Activated T-helper 17 cell treated with anti-CD3 and anti-CD28 coated beads, Interleukin-2, amount 50 U/mL, for 72 hours (primary cell): ENCODE measurements around the gene MGRN1. TPM values are rescaled to one million over a fixed set of nuclear protein-coding genes. Genes with fewer than 3 reads are reported as not detected.
A peak's percentile ranks its signal among the peaks of the same experiment; 100 is the strongest.

Experiments
- ATAC-seq: fragments of 150-1000 bp; cut with Tn5 transposase; replicated peaks from 2 replicates; pipeline ENCODE4 v1.10.0; 2021; ENCODE audit warnings: mild to moderate bottlenecking, moderate library complexity
- H3K27ac Mint-ChIP-seq: one replicate; pipeline ENCODE4 v1.8.0; 2022; ENCODE audit warnings: mixed read lengths
- H3K27me3 Mint-ChIP-seq: one replicate; pipeline ENCODE4 v1.8.0; 2022; ENCODE audit warnings: mixed read lengths
- H3K36me3 Mint-ChIP-seq: one replicate; pipeline ENCODE4 v1.8.0; 2022; ENCODE audit warnings: low read depth, mild to moderate bottlenecking, mixed read lengths
- H3K4me1 Mint-ChIP-seq: one replicate; pipeline ENCODE4 v1.8.0; 2022; ENCODE audit warnings: mixed read lengths
- H3K4me3 Mint-ChIP-seq: one replicate; pipeline ENCODE4 v1.8.0; 2022; ENCODE audit warnings: mild to moderate bottlenecking, mixed read lengths
- H3K9me3 Mint-ChIP-seq: one replicate; pipeline ENCODE4 v1.8.0; 2022; ENCODE audit warnings: mixed read lengths
- total RNA-seq, 2 donors: library from RNA; stranded (reverse); gene quantifications; one replicate each; pipeline ENCODE4 v1.2.3, GENCODE V29; 2022

The MGRN1 gene
- total RNA-seq, 2 donors from 2014 or later = 63.5 to 66.3 TPM

- no peaks in the 10 kb centered on the region for H3K9me3 Mint-ChIP-seq
- no peak overlapping the region for H3K4me3 Mint-ChIP-seq
- H3K27ac Mint-ChIP-seq = no peak overlapping the region
- H3K36me3 Mint-ChIP-seq = peaks cover 67% of the 10 kb centered on the region
- H3K27me3 Mint-ChIP-seq = no peaks in the 10 kb centered on the region
- no peak for ATAC-seq
- H3K4me1 Mint-ChIP-seq = no peaks in the 10 kb centered on the region
These were observed 79.3 kb downstream of the MGRN1 start for GRCh38 chr16:4703906-4704305.

GRCh38 chr16:4704491-4704890, 79.9 kb downstream of the MGRN1 start:
- no peak overlapping the region for H3K4me3 Mint-ChIP-seq
- H3K36me3 Mint-ChIP-seq = peaks cover 66% of the 10 kb centered on the region
- no peak overlapping the region for H3K27ac Mint-ChIP-seq
- ATAC-seq = no peak
- H3K9me3 Mint-ChIP-seq = no peaks in the 10 kb centered on the region
- H3K4me1 Mint-ChIP-seq = no peaks in the 10 kb centered on the region
- H3K27me3 Mint-ChIP-seq = no peaks in the 10 kb centered on the region

DNA sequence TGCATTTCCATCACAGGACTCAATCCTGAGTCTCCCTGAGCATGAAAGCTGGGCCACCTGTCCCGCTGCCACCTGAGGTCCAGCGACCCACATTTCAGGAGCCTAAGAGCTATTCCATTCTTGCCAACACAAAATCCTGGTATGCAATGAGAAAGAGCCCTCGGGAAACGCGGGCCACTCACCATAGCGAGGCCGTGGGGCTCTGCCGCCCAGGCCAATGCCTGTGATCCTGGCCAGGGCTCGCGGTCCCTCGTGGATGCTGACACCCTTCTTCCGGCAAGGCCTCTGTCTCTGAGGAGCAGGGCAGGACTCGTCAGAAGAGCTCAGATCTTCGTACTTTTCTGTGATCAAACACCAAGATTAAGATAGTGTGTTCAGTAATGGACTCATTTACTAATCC, 80.3 kb downstream of the MGRN1 start:
- H3K4me1 Mint-ChIP-seq = no peaks in the 10 kb centered on the region
- no peaks in the 10 kb centered on the region for H3K9me3 Mint-ChIP-seq
- no peaks in the 10 kb centered on the region for H3K27me3 Mint-ChIP-seq
- no peak overlapping the region for H3K4me3 Mint-ChIP-seq
- H3K27ac Mint-ChIP-seq = no peak overlapping the region
- ATAC-seq = no peak
- peaks cover 66% of the 10 kb centered on the region for H3K36me3 Mint-ChIP-seq

DNA sequence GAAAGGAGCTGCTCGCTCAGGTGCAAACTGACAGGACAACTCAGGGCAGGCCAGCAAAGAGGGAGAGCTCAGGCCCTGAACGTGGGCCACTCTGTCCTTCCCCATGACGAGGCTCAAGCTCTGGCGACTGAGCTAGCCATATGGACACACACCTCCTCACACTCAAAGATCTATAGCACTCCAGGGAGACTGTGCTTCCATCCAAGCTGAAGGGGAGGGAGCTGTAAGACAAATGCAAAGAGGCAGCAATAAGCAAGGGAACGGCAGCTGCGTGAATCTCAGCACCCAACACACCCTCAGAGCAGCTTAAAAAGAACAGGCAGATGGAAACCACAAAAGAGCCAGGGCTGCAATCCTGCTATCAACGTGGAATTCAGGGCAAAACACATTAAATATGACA, 82.2 kb downstream of the MGRN1 start:
- peak overlapping the region; percentile 44 for H3K27ac Mint-ChIP-seq
- H3K4me1 Mint-ChIP-seq = no peaks in the 10 kb centered on the region
- H3K9me3 Mint-ChIP-seq = no peaks in the 10 kb centered on the region
- H3K27me3 Mint-ChIP-seq = no peaks in the 10 kb centered on the region
- H3K36me3 Mint-ChIP-seq = peaks cover 73% of the 10 kb centered on the region
- no peak for ATAC-seq
- H3K4me3 Mint-ChIP-seq = no peak overlapping the region

GRCh38 chr16:4709481-4709880, 84.9 kb downstream of the MGRN1 start:
- no peaks in the 10 kb centered on the region for H3K4me1 Mint-ChIP-seq
- H3K4me3 Mint-ChIP-seq = no peak overlapping the region
- peaks cover 86% of the 10 kb centered on the region for H3K36me3 Mint-ChIP-seq
- H3K9me3 Mint-ChIP-seq = no peaks in the 10 kb centered on the region
- H3K27me3 Mint-ChIP-seq = no peaks in the 10 kb centered on the region
- no peak for ATAC-seq
- no peak overlapping the region for H3K27ac Mint-ChIP-seq

DNA sequence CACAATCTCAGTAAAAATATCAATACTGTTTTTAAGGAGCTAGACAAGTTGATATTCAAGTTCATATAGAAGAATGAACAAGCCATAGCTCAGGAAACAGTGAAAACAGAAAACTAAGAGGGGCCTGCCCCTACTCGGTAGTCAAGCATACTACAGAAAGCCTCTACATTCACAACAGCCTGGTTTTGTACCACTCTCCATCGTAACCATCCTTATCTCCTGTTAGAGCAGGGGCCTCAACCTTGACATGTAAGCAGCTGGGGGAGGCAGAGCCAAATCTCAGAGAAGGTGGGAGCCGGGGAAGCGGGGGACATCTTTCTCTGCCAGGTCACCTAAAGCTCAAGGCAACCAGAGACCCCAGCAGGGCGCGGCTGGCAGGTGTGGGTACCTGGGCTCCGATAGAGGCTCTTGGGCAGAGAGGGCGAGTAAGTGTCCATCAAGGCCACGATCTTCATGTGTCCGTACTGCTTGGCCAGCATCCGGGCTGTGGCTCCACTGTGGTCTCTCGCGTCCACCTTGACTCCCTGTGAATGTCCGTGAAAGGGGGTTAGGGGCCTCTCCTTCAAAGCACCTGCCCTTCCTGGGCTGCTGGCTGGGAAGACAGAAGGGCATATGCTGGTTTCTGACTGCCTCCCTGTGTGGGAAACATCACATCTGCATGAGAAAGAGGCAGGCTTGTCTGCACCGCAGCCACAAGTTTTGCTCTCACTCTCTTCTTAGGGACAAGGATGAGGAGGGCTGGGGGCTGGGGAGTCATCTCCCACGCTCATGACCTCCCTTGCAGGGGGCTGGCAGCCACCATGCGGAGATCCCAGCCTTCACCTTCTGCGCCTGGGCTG, 89.3 kb downstream of the MGRN1 start:
- Mint-ChIP-seq H3K4me1 (no peaks in the 10 kb centered on the region), H3K4me3 (no peak overlapping the region), H3K27ac (no peak overlapping the region), H3K9me3 (no peaks in the 10 kb centered on the region), H3K36me3 (peaks cover 60% of the 10 kb centered on the region), H3K27me3 (no peaks in the 10 kb centered on the region)
- ATAC-seq = no peak

GRCh38 chr16:4714996-4715395, 90.4 kb downstream of the MGRN1 start:
- no peak overlapping the region for H3K27ac Mint-ChIP-seq
- H3K9me3 Mint-ChIP-seq = no peaks in the 10 kb centered on the region
- H3K27me3 Mint-ChIP-seq = no peaks in the 10 kb centered on the region
- H3K4me3 Mint-ChIP-seq = no peak overlapping the region
- peaks cover 51% of the 10 kb centered on the region for H3K36me3 Mint-ChIP-seq
- no peaks in the 10 kb centered on the region for H3K4me1 Mint-ChIP-seq
- no peak for ATAC-seq

GRCh38 chr16:4718466-4718865, 93.8 kb downstream of the MGRN1 start:
- H3K27me3 Mint-ChIP-seq = no peaks in the 10 kb centered on the region
- H3K4me1 Mint-ChIP-seq = no peaks in the 10 kb centered on the region
- H3K4me3 Mint-ChIP-seq = no peak overlapping the region
- no peak for ATAC-seq
- no peaks in the 10 kb centered on the region for H3K9me3 Mint-ChIP-seq
- H3K36me3 Mint-ChIP-seq = peaks cover 43% of the 10 kb centered on the region
- peak overlapping the region; percentile 19 for H3K27ac Mint-ChIP-seq

DNA sequence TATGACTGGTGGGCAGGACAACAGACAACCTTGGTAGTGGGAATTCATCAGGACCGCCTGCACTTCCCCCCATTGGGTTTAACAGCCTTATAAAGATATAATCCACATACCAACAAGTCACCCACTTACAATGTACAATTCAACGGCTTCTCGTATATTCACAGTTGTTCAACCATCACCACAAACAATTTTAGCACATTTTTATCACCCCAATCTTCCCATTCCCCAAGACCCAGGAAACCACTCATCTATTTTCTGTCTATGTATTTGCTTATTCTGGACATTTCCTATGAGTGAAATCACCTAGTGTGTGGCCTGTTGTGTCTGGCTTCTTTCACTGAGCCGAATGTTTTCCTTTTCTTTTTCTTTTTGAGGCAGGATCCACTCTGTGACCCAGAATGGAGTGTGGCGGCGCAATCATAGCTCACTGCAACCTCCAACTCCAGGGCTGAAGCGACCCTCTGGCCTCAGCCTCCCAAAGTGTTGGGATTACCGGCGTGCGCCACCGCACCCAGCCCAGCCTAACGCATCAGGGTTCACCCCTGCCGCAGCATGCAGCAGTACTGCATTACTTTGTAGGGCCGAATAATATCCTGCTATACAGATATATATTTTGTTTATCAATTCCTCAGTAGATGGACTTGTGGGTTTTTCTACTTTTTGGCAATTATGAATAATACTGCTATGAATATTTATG, 98.6 kb downstream of the MGRN1 start:
- H3K4me1 Mint-ChIP-seq = no peaks in the 10 kb centered on the region
- H3K36me3 Mint-ChIP-seq = peaks cover 39% of the 10 kb centered on the region
- no peak overlapping the region for H3K4me3 Mint-ChIP-seq
- H3K27ac Mint-ChIP-seq = no peak overlapping the region
- no peaks in the 10 kb centered on the region for H3K9me3 Mint-ChIP-seq
- no peak for ATAC-seq
- H3K27me3 Mint-ChIP-seq = no peaks in the 10 kb centered on the region

DNA sequence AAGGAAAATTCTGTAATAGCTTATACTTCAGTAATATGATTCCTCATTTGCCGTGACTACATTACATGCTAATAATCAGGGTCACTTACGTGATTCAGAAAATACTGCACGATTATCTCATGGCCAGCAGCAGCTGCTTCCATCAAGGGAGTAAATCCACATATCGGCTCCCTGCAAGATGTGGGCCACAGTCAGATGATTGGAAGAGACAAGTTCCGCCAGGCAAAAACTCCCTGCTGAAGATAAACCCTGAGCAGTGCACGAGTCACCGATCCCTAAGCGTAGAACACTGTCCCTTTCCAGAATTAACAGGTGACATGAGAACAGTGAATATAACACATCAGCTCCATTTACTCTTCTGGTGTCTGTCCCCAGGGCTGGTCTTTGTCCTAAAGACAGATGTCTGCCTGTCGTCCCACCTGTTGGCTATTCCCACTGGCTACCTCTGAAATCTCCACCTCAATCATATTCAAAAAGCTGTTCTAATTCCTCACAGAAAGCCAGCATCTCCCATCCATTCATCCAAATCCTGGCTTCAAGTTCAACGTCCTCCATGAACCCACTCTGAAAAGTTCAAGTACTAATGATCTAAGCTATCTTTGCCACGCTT, 100.1 kb downstream of the MGRN1 start:
- no peaks in the 10 kb centered on the region for H3K9me3 Mint-ChIP-seq
- H3K27ac Mint-ChIP-seq = no peak overlapping the region
- H3K36me3 Mint-ChIP-seq = peaks cover 55% of the 10 kb centered on the region
- H3K27me3 Mint-ChIP-seq = no peaks in the 10 kb centered on the region
- ATAC-seq = no peak
- no peaks in the 10 kb centered on the region for H3K4me1 Mint-ChIP-seq
- no peak overlapping the region for H3K4me3 Mint-ChIP-seq

GRCh38 chr16:4726616-4727015, 102.0 kb downstream of the MGRN1 start:
- no peaks in the 10 kb centered on the region for H3K9me3 Mint-ChIP-seq
- H3K4me3 Mint-ChIP-seq = no peak overlapping the region
- H3K27me3 Mint-ChIP-seq = no peaks in the 10 kb centered on the region
- no peaks in the 10 kb centered on the region for H3K4me1 Mint-ChIP-seq
- no peak overlapping the region for H3K27ac Mint-ChIP-seq
- peaks cover 63% of the 10 kb centered on the region for H3K36me3 Mint-ChIP-seq
- ATAC-seq = no peak

DNA sequence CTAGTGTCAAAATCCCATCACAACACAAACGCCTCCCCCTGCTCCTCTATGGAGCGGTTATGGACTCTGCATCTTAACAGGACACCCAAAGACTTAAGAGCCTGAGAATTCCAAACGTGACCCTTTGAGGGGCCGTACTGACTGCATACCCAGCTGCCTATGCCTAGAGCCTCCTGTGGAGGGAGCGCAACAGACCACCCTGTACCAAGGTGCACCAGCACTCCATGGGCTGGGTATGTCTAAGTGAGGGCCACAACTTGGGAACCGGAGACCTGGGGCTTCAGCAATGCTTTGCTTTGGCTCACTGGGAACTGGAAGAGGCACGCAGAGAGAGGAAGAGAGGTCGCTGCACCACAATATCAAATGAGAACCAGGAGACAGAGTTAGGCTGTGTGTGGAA, 104.0 kb downstream of the MGRN1 start:
- no peaks in the 10 kb centered on the region for H3K27me3 Mint-ChIP-seq
- no peak for ATAC-seq
- H3K27ac Mint-ChIP-seq = no peak overlapping the region
- peaks cover 4% of the 10 kb centered on the region for H3K4me1 Mint-ChIP-seq
- H3K36me3 Mint-ChIP-seq = peaks cover 46% of the 10 kb centered on the region
- H3K4me3 Mint-ChIP-seq = no peak overlapping the region
- no peaks in the 10 kb centered on the region for H3K9me3 Mint-ChIP-seq

GRCh38 chr16:4729876-4730275, 105.2 kb downstream of the MGRN1 start:
- H3K9me3 Mint-ChIP-seq = no peaks in the 10 kb centered on the region
- no peak overlapping the region for H3K4me3 Mint-ChIP-seq
- H3K4me1 Mint-ChIP-seq = peaks cover 4% of the 10 kb centered on the region
- no peak for ATAC-seq
- no peak overlapping the region for H3K27ac Mint-ChIP-seq
- peaks cover 38% of the 10 kb centered on the region for H3K36me3 Mint-ChIP-seq
- H3K27me3 Mint-ChIP-seq = no peaks in the 10 kb centered on the region

DNA sequence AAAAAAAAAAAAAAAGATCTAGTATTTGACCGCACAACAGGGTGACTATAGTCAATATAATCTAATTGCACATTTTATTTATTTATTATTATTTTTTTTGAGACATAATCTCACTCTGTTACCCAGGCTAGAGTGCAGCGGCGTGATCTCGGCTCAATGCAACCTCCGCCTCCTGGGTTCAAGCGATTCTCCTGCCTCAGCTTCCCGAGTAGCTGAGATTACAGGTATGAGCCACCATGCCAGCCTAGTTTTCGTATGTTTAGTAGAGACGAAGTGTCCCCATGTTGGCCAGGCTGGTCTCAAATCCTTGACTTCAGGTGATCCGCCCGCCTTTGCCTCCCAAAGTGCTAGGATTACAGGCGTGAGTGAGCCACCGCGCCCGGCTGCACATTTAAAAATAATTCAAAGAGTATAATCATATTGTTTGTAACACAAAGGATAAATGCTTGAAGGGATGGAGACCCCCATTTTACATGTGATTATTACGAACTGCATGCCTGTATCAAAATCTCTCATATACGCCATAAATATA, 108.7 kb downstream of the MGRN1 start:
- Mint-ChIP-seq H3K27me3 (peaks cover 3% of the 10 kb centered on the region), H3K4me3 (peak overlapping the region; percentile 92), H3K4me1 (peaks cover 9% of the 10 kb centered on the region), H3K36me3 (peaks cover 23% of the 10 kb centered on the region), H3K27ac (peak overlapping the region; percentile 89), H3K9me3 (no peaks in the 10 kb centered on the region)
- no peak for ATAC-seq

GRCh38 chr16:4733747-4734062, 109.1 kb downstream of the MGRN1 start:
- H3K27ac Mint-ChIP-seq = peak overlapping the region; percentile 89
- peak overlapping the region; percentile 92 for H3K4me3 Mint-ChIP-seq
- peaks cover 19% of the 10 kb centered on the region for H3K36me3 Mint-ChIP-seq
- ATAC-seq = peak; percentile 4
- no peaks in the 10 kb centered on the region for H3K9me3 Mint-ChIP-seq
- peaks cover 3% of the 10 kb centered on the region for H3K27me3 Mint-ChIP-seq
- peaks cover 9% of the 10 kb centered on the region for H3K4me1 Mint-ChIP-seq
